CD4-positive, CD25-positive, alpha-beta regulatory T cell (primary cell): ENCODE data around the gene MAP1A. TPM values are rescaled to one million over a fixed set of nuclear protein-coding genes. Genes with fewer than 3 reads are reported as not detected.
A peak's percentile ranks its signal among the peaks of the same experiment; 100 is the strongest.

ENCODE experiments used
- ATAC-seq, 2 donors: fragments of 150-1000 bp; cut with Tn5 transposase; one replicate each; pipeline ENCODE4 v1.10.0; 2021; ENCODE audit warnings: low read depth in 2 of 2, moderate number of reproducible peaks in 2 of 2, moderate library complexity in 1 of 2
- DNase-seq, 3 donors: peaks; one replicate each; pipeline versions ENCODE4 v3.0.0 to v3.0.0-alpha.2; 2012 to 2022; ENCODE audit warnings: mixed read lengths in 1 of 3
- H3K27ac ChIP-seq: one replicate; pipeline ENCODE4 v1.7.0; 2013; ENCODE audit warnings: mild to moderate bottlenecking, low read length; ENCODE audit not compliant: insufficient read depth, poor library complexity, severe bottlenecking
- H3K27me3 ChIP-seq: one replicate; pipeline ENCODE4 v1.7.0; 2013; ENCODE audit warnings: low read length; ENCODE audit not compliant: control insufficient read depth, insufficient read depth
- H3K36me3 ChIP-seq: one replicate; pipeline ENCODE4 v1.7.0; 2013; ENCODE audit warnings: mild to moderate bottlenecking, low read length, moderate library complexity; ENCODE audit not compliant: control insufficient read depth, insufficient read depth
- H3K4me1 ChIP-seq: 2 replicates; pipeline ENCODE4 v1.7.0; 2013; ENCODE audit warnings: mild to moderate bottlenecking, low read length; ENCODE audit not compliant: insufficient read depth, control insufficient read depth, poor library complexity, severe bottlenecking
- H3K4me3 ChIP-seq: one replicate; pipeline ENCODE4 v1.7.0; 2013; ENCODE audit warnings: low read depth, mild to moderate bottlenecking, low read length, moderate library complexity
- H3K9me3 ChIP-seq, 2 experiments: 1 replicate in 1 of 2; 2 replicates in 1 of 2; pipeline ENCODE4 v1.7.0; 2013; ENCODE audit warnings: low read length in 2 of 2, mild to moderate bottlenecking in 1 of 2, moderate library complexity in 1 of 2; ENCODE audit not compliant: control insufficient read depth in 2 of 2
- H3K27ac Mint-ChIP-seq, 3 donors: one replicate each; pipeline ENCODE4 v1.8.0; 2020 to 2022; ENCODE audit warnings: mild to moderate bottlenecking in 3 of 3, mixed read lengths in 3 of 3, moderate library complexity in 2 of 3
- H3K27me3 Mint-ChIP-seq: one replicate; pipeline ENCODE4 v1.8.0; 2022; ENCODE audit warnings: mild to moderate bottlenecking, mixed read lengths
- H3K36me3 Mint-ChIP-seq: one replicate; pipeline ENCODE4 v1.8.0; 2020; ENCODE audit warnings: mixed read lengths
- H3K4me1 Mint-ChIP-seq, 4 donors: one replicate each; pipeline ENCODE4 v1.8.0; 2020 to 2022; ENCODE audit warnings: mixed read lengths in 4 of 4, mild to moderate bottlenecking in 1 of 4
- H3K4me3 Mint-ChIP-seq, 4 donors: one replicate each; pipeline ENCODE4 v1.8.0; 2020 to 2022; ENCODE audit warnings: mild to moderate bottlenecking in 4 of 4, mixed read lengths in 4 of 4, moderate library complexity in 3 of 4
- H3K9me3 Mint-ChIP-seq, 7 donors: one replicate each; pipeline ENCODE4 v1.8.0; 2020 to 2022; ENCODE audit warnings: mixed read lengths in 7 of 7, mild to moderate bottlenecking in 3 of 7, moderate library complexity in 2 of 7
- polyA plus RNA-seq, 4 donors: library from polyadenylated mRNA; unstranded; fragments of 300-500 nt; fragmentation: Illumina TruSeq; gene quantifications; one replicate each; pipeline ENCODE4 v1.2.3, GENCODE V29; 2021
- total RNA-seq: library from RNA; stranded (reverse); gene quantifications from one replicate; pipeline ENCODE4 v1.2.3, GENCODE V29; 2022

The MAP1A gene
- total and polyA plus RNA-seq, 5 donors from 2014 or later, result 0.01 to 1.7 (median 0.10) TPM; not detected in 1

DNA sequence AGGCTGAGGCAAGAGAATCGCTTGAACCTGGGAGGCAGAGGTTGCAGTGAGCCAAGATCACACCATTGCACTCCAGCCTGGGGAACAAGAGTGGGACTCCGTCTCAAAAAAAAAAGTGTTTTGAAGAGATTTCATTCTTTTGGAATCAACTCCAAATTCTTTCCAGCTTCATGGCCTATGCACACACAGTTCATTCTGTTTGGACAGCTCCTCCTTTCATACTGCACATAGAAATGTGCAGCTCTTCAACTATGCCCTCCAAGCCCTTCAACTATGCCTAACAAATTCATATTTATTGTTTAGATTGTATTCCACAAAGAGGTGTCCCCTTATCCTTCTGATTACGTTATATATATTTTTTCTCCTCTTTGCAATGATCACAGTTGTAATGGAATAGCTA is 28.6 kb upstream of the MAP1A start:
- Histone ChIP-seq H3K27me3 (no peaks in the 10 kb centered on the region), H3K36me3 (peaks cover 15% of the 10 kb centered on the region), H3K4me3 (no peak overlapping the region), H3K27ac (no peak overlapping the region), H3K4me1 (peaks cover 21% of the 10 kb centered on the region), H3K9me3 (no peaks in the 10 kb centered on the region)
- Mint-ChIP-seq H3K27me3 (no peaks in the 10 kb centered on the region), H3K4me1 (peaks cover 18 to 53% (median 38%) of the 10 kb centered on the region in 4 donors), H3K27ac (peak overlapping the region in 2 of 3 donors; percentile 64 to 89), H3K4me3 (peak overlapping the region in 1 of 4 donors; percentile 63), H3K9me3 (no peaks in the 10 kb centered on the region), H3K36me3 (peaks cover 12% of the 10 kb centered on the region)
- ATAC-seq, result no peak
- no peak for DNase-seq

DNA sequence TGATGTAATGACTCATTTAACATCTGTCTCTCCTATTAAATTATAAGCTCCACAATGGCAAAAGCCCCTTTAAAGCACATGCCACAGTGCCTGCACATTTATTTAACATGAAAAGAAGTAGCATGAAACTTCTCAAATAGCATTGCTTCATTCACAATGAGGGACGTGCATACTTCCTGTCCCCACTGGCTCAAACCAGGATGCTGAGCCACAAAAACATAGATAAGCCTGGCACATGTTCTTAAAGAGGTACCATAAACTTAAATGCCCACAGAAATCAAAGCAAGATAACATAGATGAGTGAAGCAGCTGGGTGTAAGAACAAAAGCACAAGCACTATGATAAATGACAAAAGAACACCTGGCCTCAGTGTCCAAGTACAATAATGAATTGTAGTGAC is 28.2 kb upstream of the MAP1A start:
- Mint-ChIP-seq H3K4me3 (peak overlapping the region in 1 of 4 donors; percentile 63), H3K27ac (peak overlapping the region; percentile 64 to 89 (median 72)), H3K36me3 (peaks cover 11% of the 10 kb centered on the region), H3K27me3 (no peaks in the 10 kb centered on the region), H3K9me3 (no peaks in the 10 kb centered on the region), H3K4me1 (peaks cover 18 to 51% (median 36%) of the 10 kb centered on the region in 4 donors)
- H3K4me3 ChIP-seq, result no peak overlapping the region
- H3K27ac ChIP-seq, result no peak overlapping the region
- peaks cover 21% of the 10 kb centered on the region for H3K4me1 ChIP-seq
- no peaks in the 10 kb centered on the region for H3K27me3 ChIP-seq
- no peaks in the 10 kb centered on the region for H3K9me3 ChIP-seq
- DNase-seq (peak in 2 of 3 donors; percentile 11 to 68), ATAC-seq (no peak)
- peaks cover 15% of the 10 kb centered on the region for H3K36me3 ChIP-seq

- Mint-ChIP-seq H3K27ac (peak overlapping the region; percentile 48 to 100 (median 95)), H3K27me3 (no peaks in the 10 kb centered on the region), H3K4me3 (peak overlapping the region; percentile 91 to 99 (median 97)), H3K9me3 (no peaks in the 10 kb centered on the region), H3K4me1 (peaks cover 12 to 47% (median 32%) of the 10 kb centered on the region in 4 donors), H3K36me3 (peaks cover 4% of the 10 kb centered on the region)
- Histone ChIP-seq H3K27ac (peak overlapping the region; percentile 89), H3K4me3 (peak overlapping the region; percentile 90), H3K36me3 (peaks cover 11% of the 10 kb centered on the region), H3K27me3 (no peaks in the 10 kb centered on the region), H3K4me1 (peaks cover 21% of the 10 kb centered on the region), H3K9me3 (no peaks in the 10 kb centered on the region)
- no peak for DNase-seq
- no peak for ATAC-seq
Observed at GRCh38 chr15:43492266-43492665, 25.1 kb upstream of the MAP1A start.

DNA sequence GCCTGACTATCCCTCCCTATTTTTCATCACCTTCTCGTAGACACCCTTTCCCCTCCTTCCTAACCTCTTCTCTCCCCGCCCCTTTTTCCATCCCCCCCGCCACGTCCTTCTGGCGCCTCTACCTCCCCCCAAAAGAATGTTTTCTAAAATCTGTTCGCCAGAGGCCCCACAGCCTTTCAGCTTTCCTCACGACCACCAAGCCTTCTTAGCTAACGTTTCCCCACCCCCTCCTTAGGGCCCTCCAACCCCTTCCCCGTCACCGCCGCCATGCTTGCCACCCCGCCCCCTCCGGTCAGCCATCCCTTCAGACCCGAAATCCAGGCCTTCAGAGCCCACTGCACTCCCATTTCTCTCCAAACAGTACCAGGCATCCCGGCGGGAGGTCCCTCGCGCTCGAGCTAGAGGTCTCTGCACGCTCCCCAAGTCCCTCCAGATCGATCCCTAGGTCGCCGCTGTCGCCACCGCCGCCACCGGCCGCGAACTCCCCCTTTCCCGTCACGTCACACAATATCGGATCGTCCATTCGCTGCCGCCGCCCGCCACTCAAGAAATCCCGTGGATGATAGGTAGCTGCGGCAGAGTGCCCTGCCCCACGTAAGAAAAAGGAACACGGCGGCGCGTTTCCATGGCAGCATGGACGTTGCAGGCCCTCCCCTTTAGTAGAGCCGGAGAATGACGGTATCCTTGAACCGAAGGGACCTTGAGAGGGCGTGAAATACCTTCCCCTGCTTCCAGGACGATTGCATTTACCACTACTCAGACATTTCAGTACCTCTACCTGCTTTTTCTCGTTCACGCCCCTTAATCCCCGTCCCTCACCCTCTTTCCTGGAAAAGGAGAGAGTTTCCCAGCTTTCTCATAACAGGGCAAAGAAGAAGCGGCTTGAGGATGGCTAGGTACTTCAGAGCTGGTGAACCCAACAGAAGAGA is 24.5 kb upstream of the MAP1A start, which contains the start of gene TP53BP1:
Gene TP53BP1 (minus strand): TSS at position 484 of the 929 bp plus-strand sequence. CDS start 113 bp downstream, at position 371.
- H3K4me1 Mint-ChIP-seq, result peaks cover 12 to 47% (median 32%) of the 10 kb centered on the region in 4 donors
- peak; percentile 100 for ATAC-seq
- H3K4me3 Mint-ChIP-seq, result peak within 1 kb of the TSS; percentile 91 to 99 (median 97)
- Histone ChIP-seq H3K4me1 (peaks cover 21% of the 10 kb centered on the region), H3K9me3 (no peaks in the 10 kb centered on the region), H3K36me3 (peaks cover 7% of the 10 kb centered on the region), H3K27ac (peak within 1 kb of the TSS; percentile 89), H3K4me3 (peak within 1 kb of the TSS; percentile 90), H3K27me3 (no peaks in the 10 kb centered on the region)
- DNase-seq, result peak; percentile 94 to 96 (median 94)
- H3K9me3 Mint-ChIP-seq, result no peaks in the 10 kb centered on the region
- H3K36me3 Mint-ChIP-seq, result peaks cover 4% of the 10 kb centered on the region
- H3K27ac Mint-ChIP-seq, result peak within 1 kb of the TSS; percentile 95 to 100 (median 99)
- H3K27me3 Mint-ChIP-seq, result no peaks in the 10 kb centered on the region

- peaks cover 12 to 41% (median 29%) of the 10 kb centered on the region in 4 donors for H3K4me1 Mint-ChIP-seq
- H3K36me3 Mint-ChIP-seq, result peaks cover 3% of the 10 kb centered on the region
- no peaks in the 10 kb centered on the region for H3K9me3 Mint-ChIP-seq
- peak overlapping the region; percentile 90 for H3K4me3 ChIP-seq
- no peaks in the 10 kb centered on the region for H3K27me3 Mint-ChIP-seq
- H3K4me3 Mint-ChIP-seq, result peak overlapping the region; percentile 91 to 99 (median 97)
- DNase-seq, result no peak
- peaks cover 21% of the 10 kb centered on the region for H3K4me1 ChIP-seq
- H3K27ac Mint-ChIP-seq, result peak overlapping the region in 2 of 3 donors; percentile 95 to 100
- H3K36me3 ChIP-seq, result peaks cover 2% of the 10 kb centered on the region
- H3K27ac ChIP-seq, result peak overlapping the region; percentile 89
- no peaks in the 10 kb centered on the region for H3K27me3 ChIP-seq
- no peaks in the 10 kb centered on the region for H3K9me3 ChIP-seq
- no peak for ATAC-seq
Observed at GRCh38 chr15:43493703-43494472, 23.5 kb upstream of the MAP1A start.

GRCh38 chr15:43498990-43499389 is 18.4 kb upstream of the MAP1A start:
- no peaks in the 10 kb centered on the region for H3K9me3 ChIP-seq
- H3K36me3 Mint-ChIP-seq, result no peaks in the 10 kb centered on the region
- no peak for DNase-seq
- ATAC-seq, result no peak
- H3K27me3 ChIP-seq, result no peaks in the 10 kb centered on the region
- no peaks in the 10 kb centered on the region for H3K36me3 ChIP-seq
- H3K4me3 Mint-ChIP-seq, result peak overlapping the region in 1 of 4 donors; percentile 11
- H3K27ac Mint-ChIP-seq, result peak overlapping the region in 1 of 3 donors; percentile 21
- no peaks in the 10 kb centered on the region for H3K9me3 Mint-ChIP-seq
- no peaks in the 10 kb centered on the region for H3K27me3 Mint-ChIP-seq
- H3K4me3 ChIP-seq, result no peak overlapping the region
- no peaks in the 10 kb centered on the region for H3K4me1 ChIP-seq
- peaks cover 0 to 7% (median 0%) of the 10 kb centered on the region in 4 donors for H3K4me1 Mint-ChIP-seq
- no peak overlapping the region for H3K27ac ChIP-seq

DNA sequence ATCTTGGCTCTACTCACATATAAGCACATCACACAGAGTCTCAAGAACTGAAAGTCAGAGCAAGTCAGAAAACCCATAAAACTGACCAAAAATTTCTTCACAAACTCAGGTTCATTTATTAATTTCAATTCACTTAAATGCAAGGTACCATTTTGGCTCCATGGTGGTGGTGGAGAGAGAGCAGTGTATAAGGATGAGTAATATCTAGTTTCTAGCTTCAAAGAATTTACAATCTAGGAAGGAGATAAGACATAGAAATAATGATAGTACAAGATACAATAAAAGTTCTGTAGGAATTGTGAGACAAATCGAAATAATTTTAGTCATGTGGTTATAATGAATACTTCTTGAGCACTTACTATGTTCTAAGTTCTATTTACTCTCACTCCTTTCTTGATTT is 17.8 kb upstream of the MAP1A start:
- Mint-ChIP-seq H3K27ac (no peak overlapping the region), H3K27me3 (no peaks in the 10 kb centered on the region), H3K36me3 (no peaks in the 10 kb centered on the region), H3K4me1 (peaks cover 0 to 6% (median 0%) of the 10 kb centered on the region in 4 donors), H3K4me3 (no peak overlapping the region), H3K9me3 (no peaks in the 10 kb centered on the region)
- no peak for ATAC-seq
- Histone ChIP-seq H3K4me1 (no peaks in the 10 kb centered on the region), H3K9me3 (no peaks in the 10 kb centered on the region), H3K27ac (no peak overlapping the region), H3K27me3 (no peaks in the 10 kb centered on the region), H3K36me3 (no peaks in the 10 kb centered on the region), H3K4me3 (no peak overlapping the region)
- no peak for DNase-seq
